K562 (cell line): Measurements from ENCODE around the gene ZSWIM4. TPM values are rescaled to one million over a fixed set of nuclear protein-coding genes. Genes with fewer than 3 reads are reported as not detected.

ENCODE experiments used
- ATAC-seq: fragments of 200-7000 bp; cut with Tn5 transposase; 3 replicates; pipeline ENCODE4 v1.9.1; 2020; ENCODE audit warnings: moderate library complexity
- BruUV-seq: library from RNA; stranded (reverse); fragments of 400-500 nt; replicated peaks from 2 replicates; lab custom pipeline; 2021; lab: Mats Ljungman, UMichigan
- CTCF ChIA-PET: fragments of 300-600 bp; formaldehyde crosslinking; extraction: SDS; loops from one replicate; lab custom pipeline; 2021; ENCODE audit warnings: low intra/inter-chr PET ratio; lab: Yijun Ruan, JAX
- POLR2A ChIA-PET: fragments of 300-600, 350-650 bp; sonication (Branson Sonifier 250); formaldehyde crosslinking; extraction: SDS; loops from one replicate; lab custom pipeline; 2021; ENCODE audit warnings: antibody characterized with exemption, inconsistent platforms; lab: Yijun Ruan, JAX
- DNase-seq, 4 experiments: peaks; one replicate each; pipeline versions ENCODE4 v3.0.0 to v3.0.0-alpha.2; 2011 to 2018; ENCODE audit warnings: low spot score in 3 of 4, mixed read lengths in 3 of 4; ENCODE audit errors: extremely low read depth in 1 of 4
- FAIRE-seq: peaks from 2 replicates; lab custom pipeline; 2011; peaks lifted over from hg19 to GRCh38; lab: Jason Lieb, UNC
- H2AFZ ChIP-seq: 2 replicates; pipeline ENCODE4 v1.6.0; 2011; ENCODE audit warnings: low read depth, low read length, control low read depth, inconsistent platforms
- H3K27ac ChIP-seq: fragments of 200-600 bp; 3 replicates; pipeline ENCODE4 v1.8.0; 2011; ENCODE audit warnings: low read depth, mild to moderate bottlenecking, control low read depth, inconsistent platforms, low read length, moderate library complexity, mixed read lengths; ENCODE audit errors: extremely low read depth
- H3K27me3 ChIP-seq, 2 experiments: fragments of 300-600 bp in 1 of 2; 2 replicates in 1 of 2; 3 replicates in 1 of 2; pipeline versions ENCODE4 v1.6.0 to v1.8.0; 2011; ENCODE audit warnings: inconsistent platforms in 2 of 2, low read length in 2 of 2, mild to moderate bottlenecking in 1 of 2, mixed read lengths in 1 of 2, moderate library complexity in 1 of 2; ENCODE audit not compliant: control insufficient read depth in 2 of 2, insufficient read depth in 2 of 2
- H3K36me3 ChIP-seq: fragments of 300-600 bp; 3 replicates; pipeline ENCODE4 v1.8.0; 2011; ENCODE audit warnings: mild to moderate bottlenecking, low read length, inconsistent platforms; ENCODE audit not compliant: control insufficient read depth, insufficient read depth
- H3K4me1 ChIP-seq, 2 experiments: fragments of 200-600 bp in 1 of 2; replicated peaks in 1 of 2; 2 replicates in 1 of 2; 3 replicates in 1 of 2; pipeline versions ENCODE4 v1.5.1 to v1.8.0; 2011; ENCODE audit warnings: inconsistent platforms in 2 of 2, low read length in 2 of 2, mild to moderate bottlenecking in 1 of 2, mixed read lengths in 1 of 2, moderate library complexity in 1 of 2; ENCODE audit not compliant: control insufficient read depth in 2 of 2, insufficient read depth in 2 of 2
- H3K4me2 ChIP-seq: 2 replicates; pipeline ENCODE4 v1.6.1; 2011; ENCODE audit warnings: low read length, control low read depth, inconsistent platforms, mixed read lengths; ENCODE audit not compliant: insufficient read depth
- H3K4me3 ChIP-seq: fragments of 200-600 bp; sonication (generic), shearing (Covaris generic); 2 replicates; pipeline ENCODE4 v1.5.1; 2016; ENCODE audit warnings: control low read depth, inconsistent platforms
- H3K79me2 ChIP-seq: fragments of 200-600 bp; 3 replicates; pipeline ENCODE4 v1.8.0; 2011; ENCODE audit warnings: low read length, inconsistent platforms; ENCODE audit not compliant: control insufficient read depth, insufficient read depth
- H3K9ac ChIP-seq, 2 experiments: 2 replicates each; pipeline versions ENCODE4 v1.6.0 to v1.6.1; 2011; ENCODE audit warnings: low read depth in 2 of 2, low read length in 2 of 2, control low read depth in 1 of 2, inconsistent platforms in 1 of 2, mild to moderate bottlenecking in 1 of 2, mixed read lengths in 1 of 2; ENCODE audit not compliant: insufficient read depth in 1 of 2
- H3K9me1 ChIP-seq: one replicate; pipeline ENCODE4 v1.6.0; 2011; ENCODE audit warnings: inconsistent platforms, mild to moderate bottlenecking, low read length, moderate library complexity; ENCODE audit not compliant: control insufficient read depth, insufficient read depth
- H3K9me3 ChIP-seq: replicated peaks from 2 replicates; pipeline ENCODE4 v1.5.1; 2011; ENCODE audit warnings: low read depth, low read length, inconsistent platforms; ENCODE audit not compliant: control insufficient read depth, insufficient read depth
- H4K20me1 ChIP-seq: replicated peaks from 2 replicates; pipeline ENCODE4 v1.6.1; 2011; ENCODE audit warnings: low read length, inconsistent platforms, mixed read lengths; ENCODE audit not compliant: control insufficient read depth, insufficient read depth
- BCOR ChIP-seq: fragments of 450-650 bp; IDR thresholded peaks from 2 replicates; pipeline ENCODE4 v1.6.1; 2016
- CBX1 ChIP-seq: sonication (generic); IDR thresholded peaks from 2 replicates; pipeline ENCODE4 v1.6.1; 2016; ENCODE audit warnings: antibody characterized with exemption, low read depth, mild to moderate bottlenecking
- DPF2 ChIP-seq: fragments of 450-650 bp; IDR thresholded peaks from 2 replicates; pipeline ENCODE4 v1.6.1; 2016
- MCM7 ChIP-seq, 2 experiments: fragments of 450-650 bp; IDR thresholded peaks; 2 replicates each; pipeline ENCODE4 v1.6.1; 2016 to 2018
- MNT ChIP-seq, 2 experiments: fragments of 450-650 bp; conservative IDR thresholded peaks; 2 replicates each; pipeline ENCODE4 v1.6.1; 2017; ENCODE audit warnings: mild to moderate bottlenecking in 2 of 2, moderate library complexity in 2 of 2
- RBBP5 ChIP-seq: fragments of 200-600 bp; sonication (generic); IDR thresholded peaks from 2 replicates; pipeline ENCODE4 v1.6.1; 2012; ENCODE audit warnings: borderline replicate concordance, mild to moderate bottlenecking, low read length, control low read depth, inconsistent platforms; ENCODE audit not compliant: insufficient read depth, poor library complexity, severe bottlenecking
- RBM15 ChIP-seq: fragments of 200-400 bp; formaldehyde crosslinking; IDR thresholded peaks from 2 replicates; pipeline ENCODE4 v1.6.1; 2018; ENCODE audit warnings: mild to moderate bottlenecking, low read length, moderate library complexity; ENCODE audit not compliant: insufficient read depth
- SIN3A ChIP-seq, 2 experiments: fragments of 150-350 bp in 1 of 2; IDR thresholded peaks; 2 replicates each; pipeline ENCODE4 v1.6.1; 2011 to 2016; ENCODE audit warnings: borderline replicate concordance in 2 of 2, low read depth in 2 of 2, low read length in 2 of 2, mild to moderate bottlenecking in 2 of 2, moderate library complexity in 2 of 2; ENCODE audit not compliant: control insufficient read depth in 1 of 2
- TAF9B ChIP-seq: fragments of 450-650 bp; IDR thresholded peaks from 2 replicates; pipeline ENCODE4 v1.6.1; 2018; ENCODE audit warnings: mild to moderate bottlenecking; ENCODE audit not compliant: partially characterized antibody
- TOE1 ChIP-seq, 2 experiments: fragments of 450-650 bp in 1 of 2; sonication (generic) in 1 of 2; formaldehyde crosslinking in 1 of 2; IDR thresholded peaks; 2 replicates each; pipeline versions ENCODE4 v1.7.1 to v1.8.0; 2016 to 2022; ENCODE audit warnings: borderline replicate concordance in 2 of 2, mild to moderate bottlenecking in 2 of 2, antibody characterized with exemption in 1 of 2, inconsistent platforms in 1 of 2, low read depth in 1 of 2, missing genetic modification reagents in 1 of 2, moderate library complexity in 1 of 2
- YBX1 ChIP-seq: fragments of 450-650 bp; IDR thresholded peaks from 2 replicates; pipeline ENCODE4 v1.7.1; 2016; ENCODE audit warnings: mild to moderate bottlenecking
- ZBTB7A ChIP-seq: IDR thresholded peaks from 2 replicates; pipeline ENCODE4 v1.6.1; 2011; ENCODE audit warnings: low read depth, mild to moderate bottlenecking, low read length, moderate library complexity, borderline replicate concordance; ENCODE audit not compliant: control insufficient read depth
- ZNF140 ChIP-seq: fragments of 250-450 bp; sonication (Bioruptor Pico); IDR thresholded peaks from 2 replicates; pipeline ENCODE4 v1.8.0; 2021; ENCODE audit warnings: moderate library complexity, mild to moderate bottlenecking, inconsistent platforms
- ZNF740 ChIP-seq, 3 experiments: fragments of 200-800 bp in 1 of 3; sonication (Bioruptor generic) in 1 of 3; sonication (generic) in 1 of 3; formaldehyde crosslinking in 1 of 3; IDR thresholded peaks; 2 replicates each; pipeline versions ENCODE4 v1.6.1 to v1.8.0; 2016 to 2022; ENCODE audit warnings: mild to moderate bottlenecking in 2 of 3, missing compliant biosample characterization in 2 of 3, missing genetic modification characterization in 2 of 3, missing genetic modification reagents in 1 of 3
- WGBS: fragments of 100-300 bp; shearing (Covaris generic); methylation state at CpG from one replicate; pipeline ENCODE4 v1.1.6; 2016; ENCODE audit warnings: low coverage, mixed read lengths; ENCODE audit not compliant: insufficient coverage; ENCODE audit errors: missing lambda C conversion rate; 5-methylcytosine and 5-hydroxymethylcytosine counted together
- in situ Hi-C: fragments of 300-500 bp; cut with MboI; formaldehyde crosslinking; loops from 4 replicates; pipeline ENCODE4 v1.15.0; 2018; ENCODE audit warnings: inconsistent platforms, mixed read lengths
- intact Hi-C: fragments of 100-400 bp; cut with micrococcal nuclease; formaldehyde crosslinking; loops from 2 replicates; pipeline ENCODE4 v1.14.2; 2022
- polyA plus RNA-seq, 8 experiments: library from polyadenylated mRNA; depleted of rRNA in 4 of 8; stranded (reverse) in 5 of 8; unstranded in 3 of 8; fragments of >200 nt; fragmentation: Nextera tagmentation in 2 of 8; fragmentation: Illumina TruSeq in 1 of 8; extraction: Ambion mirVana in 2 of 8; extraction: Trizol in 1 of 8; gene quantifications; 2 replicates each; pipeline versions ENCODE4 v1.2.1 to v1.2.3, GENCODE V29; 2011 to 2014; ENCODE audit warnings: inconsistent platforms in 1 of 8, missing spikeins in 1 of 8
- total RNA-seq, 7 experiments: library from RNA; depleted of rRNA in 6 of 7; stranded (reverse); fragments of >200 nt in 6 of 7; fragmentation: Illumina TruSeq in 2 of 7; extraction: Trizol in 2 of 7; gene quantifications; 2 replicates each; pipeline versions ENCODE4 v1.2.1 to v1.2.3, GENCODE V29; 2011 to 2021; ENCODE audit warnings: low replicate concordance in 1 of 7
- TF ChIP-seq, protein P1 (sequence below): fragments of 450-650 bp; IDR thresholded peaks from 2 replicates; pipeline ENCODE4 v1.6.1; 2016; ENCODE audit warnings: antibody characterized with exemption

Gene ZSWIM4
- total and polyA plus RNA-seq, 9 of the 15 experiments (the other 6 are each of a cell fraction or from before 2014, with no cell fraction given) = 0.25 to 3.7 (median 0.79) TPM; not detected in 2

DNA sequence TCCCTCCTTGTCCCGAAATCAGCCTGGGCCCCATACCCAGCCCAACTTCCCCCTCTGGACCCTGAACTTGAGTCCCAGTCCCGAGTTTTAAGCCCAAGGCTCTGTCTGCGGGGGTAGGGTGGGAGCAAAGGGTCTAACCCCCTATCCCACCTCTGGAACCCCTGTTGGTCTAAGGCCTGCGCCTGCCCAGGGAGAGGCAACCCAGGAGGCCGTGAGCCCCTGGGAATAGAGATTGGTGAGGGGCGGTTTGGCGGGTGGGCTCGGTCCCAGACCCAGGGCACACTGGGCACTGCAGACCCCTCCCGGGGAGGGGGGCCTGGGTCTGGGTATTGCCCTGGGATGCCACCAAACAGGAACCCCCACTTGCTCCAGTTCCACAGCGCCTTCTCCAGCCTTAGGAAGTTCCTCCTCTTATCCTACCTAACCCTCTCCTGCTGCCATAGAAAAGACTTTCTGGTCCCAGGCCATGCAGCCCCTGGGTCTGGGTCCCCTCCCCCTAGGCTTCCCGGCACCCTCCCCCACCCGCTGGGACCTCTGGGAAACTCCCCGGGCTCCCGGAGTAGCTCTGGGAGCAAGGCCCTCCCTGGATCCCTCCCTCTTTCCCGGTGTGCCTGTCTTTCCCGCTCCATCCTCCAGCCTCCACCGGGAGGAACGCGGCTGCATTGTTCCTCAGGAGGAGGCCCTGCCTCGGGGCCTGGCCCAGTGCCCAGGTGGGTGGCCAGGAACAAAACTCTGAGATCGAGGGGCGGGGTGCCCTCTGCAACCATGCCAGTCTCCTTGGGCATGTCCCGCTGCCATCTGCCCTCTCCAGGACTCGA, 48.1 kb downstream of the ZSWIM4 start:
- no peak for ATAC-seq
- peak overlapping the region; percentile 97 for H3K27ac ChIP-seq
- H3K27me3 ChIP-seq = no peaks in the 10 kb centered on the region
- ChIA-PET CTCF (no interaction called here), POLR2A (no interaction called here)
- peak overlapping the region; percentile 94 for H2AFZ ChIP-seq
- H3K9me1 ChIP-seq = no peaks in the 10 kb centered on the region
- WGBS = 43% methylated on average over 19 of the region's 24 CpGs
- peaks cover 48 to 93% of the 10 kb centered on the region in 2 experiments for H3K4me1 ChIP-seq
- FAIRE-seq = no peak
- no peaks in the 10 kb centered on the region for H3K9me3 ChIP-seq
- intact Hi-C loops = no loop called here
- H3K4me2 ChIP-seq = peak overlapping the region; percentile 77
- H3K4me3 ChIP-seq = peak overlapping the region; percentile 72
- H3K9ac ChIP-seq = peak overlapping the region; percentile 91 to 98
- peaks cover 47% of the 10 kb centered on the region for H3K79me2 ChIP-seq
- in situ Hi-C loops = loop anchor here (10.0 kb wide), 1 partner anchor 569 kb away; no protein-coding TSS in a partner anchor
- DNase-seq = no peak
- H4K20me1 ChIP-seq = 0 out of 2 replicates have a peak, but pooled peaks cover 3% of the 10 kb centered on the region
- no peaks in the 10 kb centered on the region; the same call in 2 of the 3 replicates for H3K36me3 ChIP-seq
- BruUV-seq = no TSS peak
- TF ChIP-seq CBX1 (peak; percentile 54; the same call in 1 of the 2 replicates), ZNF140 (CRISPR knock-in tag) (no peak), RBM15 (no peak), TAF9B (no peak), DPF2 (0 out of 2 replicates have a peak, but pooled peaks have one; percentile 13), SIN3A (IDR thresholded peaks at IDR 0.05; ENCODE audit: borderline replicate concordance in 2 of 2, control insufficient read depth in 1 of 2, low read depth in 2 of 2, low read length in 2 of 2) (0 out of 4 replicates have a peak, but pooled peaks of 1 of the 2 experiments have one; percentile 11), MCM7 (IDR thresholded peaks at IDR 0.05) (no peak), ZNF740 (CRISPR knock-in tag; IDR thresholded peaks at IDR 0.05) (no peak), ZNF740 (tag; IDR thresholded peaks at IDR 0.05) (no peak; a peak in 1 of 4 replicates), BCOR (peak; percentile 93), YBX1 (no peak), MNT (conservative IDR thresholded peaks at IDR 0.05) (no peak), RBBP5 (no peak), ZBTB7A (peak; percentile 79), TOE1 (IDR thresholded peaks at IDR 0.05; ENCODE audit: borderline replicate concordance) (no peak), TOE1 (CRISPR knock-in tag; IDR thresholded peaks at IDR 0.05; ENCODE audit: borderline replicate concordance, low read depth) (no peak)
- TF ChIP-seq, protein P1, sequence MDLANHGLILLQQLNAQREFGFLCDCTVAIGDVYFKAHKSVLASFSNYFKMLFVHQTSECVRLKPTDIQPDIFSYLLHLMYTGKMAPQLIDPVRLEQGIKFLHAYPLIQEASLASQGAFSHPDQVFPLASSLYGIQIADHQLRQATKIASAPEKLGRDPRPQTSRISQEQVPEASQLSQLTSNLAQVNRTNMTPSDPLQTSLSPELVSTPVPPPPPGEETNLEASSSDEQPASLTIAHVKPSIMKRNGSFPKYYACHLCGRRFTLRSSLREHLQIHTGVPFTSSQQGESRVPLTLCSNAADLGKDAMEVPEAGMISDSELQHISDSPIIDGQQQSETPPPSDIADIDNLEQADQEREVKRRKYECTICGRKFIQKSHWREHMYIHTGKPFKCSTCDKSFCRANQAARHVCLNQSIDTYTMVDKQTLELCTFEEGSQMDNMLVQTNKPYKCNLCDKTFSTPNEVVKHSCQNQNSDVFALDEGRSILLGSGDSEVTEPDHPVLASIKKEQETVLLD = 0 out of 2 replicates have a peak, but pooled peaks have one; percentile 16
